Gastroesophageal sphincter (tissue), 4 donors: ENCODE measurements around the gene MTERF4. TPM values are rescaled to one million over a fixed set of nuclear protein-coding genes. Genes with fewer than 3 reads are reported as not detected.

Source experiments
- ATAC-seq: fragments of 150-250 bp; one replicate; pipeline ENCODE4 v1.9.1; 2016; ENCODE audit warnings: mild to moderate bottlenecking, moderate library complexity
- H3K27ac ChIP-seq, 4 donors: fragments of 200-600 bp; sonication (generic) in 3 of 4; 1 replicate in 3 of 4; 2 replicates in 1 of 4; pipeline ENCODE4 v1.5.1; 2016 to 2019
- H3K27me3 ChIP-seq: fragments of 200-600 bp; sonication (generic); one replicate; pipeline ENCODE4 v1.5.1; 2019
- H3K36me3 ChIP-seq, 2 donors: fragments of 200-600 bp; sonication (generic); one replicate each; pipeline ENCODE4 v1.5.1; 2019; ENCODE audit warnings: control low read depth in 1 of 2
- H3K4me1 ChIP-seq, 3 donors: fragments of 200-600 bp; sonication (generic); 1 replicate in 2 of 3; 2 replicates in 1 of 3; pipeline ENCODE4 v1.5.1; 2016 to 2019; ENCODE audit warnings: control low read depth in 2 of 3
- H3K4me3 ChIP-seq, 2 donors: fragments of 200-600 bp; sonication (generic); one replicate each; pipeline ENCODE4 v1.5.1; 2019; ENCODE audit warnings: mild to moderate bottlenecking in 1 of 2, moderate library complexity in 1 of 2
- H3K9me3 ChIP-seq, 3 donors: fragments of 200-600 bp; sonication (generic); one replicate each; pipeline ENCODE4 v1.5.1; 2017 to 2019; ENCODE audit warnings: control low read depth in 2 of 3
- CTCF ChIP-seq, 4 experiments: fragments of 200-600 bp in 2 of 4; fragments of 450-650 bp in 2 of 4; sonication (generic) in 1 of 4; IDR thresholded peaks; one replicate each; pipeline ENCODE4 v1.5.1; 2017 to 2019; ENCODE audit warnings: antibody characterized with exemption in 4 of 4, mild to moderate bottlenecking in 2 of 4, moderate library complexity in 2 of 4
- EP300 ChIP-seq: sonication (generic); formaldehyde crosslinking; IDR thresholded peaks from one replicate; pipeline ENCODE4 v1.6.1; 2017; ENCODE audit warnings: antibody characterized with exemption, mild to moderate bottlenecking
- POLR2A ChIP-seq, 2 donors: fragments of 450-650 bp; IDR thresholded peaks; one replicate each; pipeline ENCODE4 v1.6.1; 2017; ENCODE audit warnings: antibody characterized with exemption in 2 of 2, mild to moderate bottlenecking in 2 of 2, moderate library complexity in 1 of 2
- POLR2AphosphoS5 ChIP-seq: sonication (generic); formaldehyde crosslinking; IDR thresholded peaks from one replicate; pipeline ENCODE4 v1.6.1; 2017; ENCODE audit warnings: antibody characterized with exemption
- WGBS, 2 donors: methylation state at CpG; one replicate each; pipeline ENCODE4 v1.1.5; 2018; ENCODE audit warnings: low coverage in 1 of 2; 5-methylcytosine and 5-hydroxymethylcytosine counted together
- total RNA-seq, 4 donors: library from RNA; depleted of rRNA; stranded (reverse); fragments of >200 nt; gene quantifications; one replicate each; pipeline ENCODE4 v1.1.0, GENCODE V29; 2016

MTERF4 gene
- total RNA-seq, 4 donors from 2014 or later, result 27.1 to 33.0 (median 32.1) TPM

- Histone ChIP-seq H3K27me3 (peaks cover 33% of the 10 kb centered on the region), H3K9me3 (no peaks in the 10 kb centered on the region), H3K4me3 (no peak overlapping the region), H3K4me1 (no peaks in the 10 kb centered on the region), H3K27ac (no peak overlapping the region), H3K36me3 (peaks cover 0 to 84% of the 10 kb centered on the region in 2 donors)
- 20 to 93% methylated on average over 2 to 3 of the region's 9 CpGs for WGBS, 2 donors
- ATAC-seq, result no peak
- no peak for TF ChIP-seq EP300
- TF ChIP-seq CTCF (IDR thresholded peaks at IDR 0.05), result no peak
- no peak for TF ChIP-seq POLR2AphosphoS5
- TF ChIP-seq POLR2A (IDR thresholded peaks at IDR 0.05), result no peak
Measured at GRCh38 chr2:241072151-241072550, 29.9 kb downstream of the MTERF4 start.

- no peak overlapping the region for H3K27ac ChIP-seq
- TF ChIP-seq CTCF (IDR thresholded peaks at IDR 0.05), result no peak
- TF ChIP-seq EP300, result no peak
- no peak for TF ChIP-seq POLR2AphosphoS5
- no peak for TF ChIP-seq POLR2A (IDR thresholded peaks at IDR 0.05)
- H3K36me3 ChIP-seq, result peaks cover 0 to 87% of the 10 kb centered on the region in 2 donors
- no peaks in the 10 kb centered on the region for H3K9me3 ChIP-seq
- WGBS, 2 donors, result no CpG with 5 or more reads among the region's 25 CpGs
- no peaks in the 10 kb centered on the region for H3K4me1 ChIP-seq
- peaks cover 33% of the 10 kb centered on the region for H3K27me3 ChIP-seq
- ATAC-seq, result no peak
- no peak overlapping the region for H3K4me3 ChIP-seq
Measured at GRCh38 chr2:241071677-241072111, 30.4 kb downstream of the MTERF4 start.

GRCh38 chr2:241070811-241071676, 31.0 kb downstream of the MTERF4 start:
- 67% methylated on average over 3 of the region's 31 CpGs; no CpG with 5 or more reads in 1 of the 2 donors for WGBS, 2 donors
- peaks cover 0 to 93% of the 10 kb centered on the region in 2 donors for H3K36me3 ChIP-seq
- ATAC-seq, result no peak

GRCh38 chr2:241070361-241070760, 31.7 kb downstream of the MTERF4 start:
- no peak overlapping the region for H3K4me3 ChIP-seq
- 80 to 95% methylated on average over 2 to 7 of the region's 13 CpGs for WGBS, 2 donors
- TF ChIP-seq POLR2A (IDR thresholded peaks at IDR 0.05) (no peak), POLR2AphosphoS5 (no peak), EP300 (no peak), CTCF (IDR thresholded peaks at IDR 0.05) (no peak)
- H3K27ac ChIP-seq, result no peak overlapping the region
- no peaks in the 10 kb centered on the region for H3K9me3 ChIP-seq
- no peaks in the 10 kb centered on the region for H3K4me1 ChIP-seq
- no peak for ATAC-seq
- peaks cover 0 to 94% of the 10 kb centered on the region in 2 donors for H3K36me3 ChIP-seq
- peaks cover 36% of the 10 kb centered on the region for H3K27me3 ChIP-seq

More at GRCh38 chr2:241070811-241071676, 31.0 kb downstream of the MTERF4 start:
- Histone ChIP-seq H3K4me3 (no peak overlapping the region), H3K4me1 (no peaks in the 10 kb centered on the region), H3K9me3 (no peaks in the 10 kb centered on the region), H3K27ac (no peak overlapping the region), H3K27me3 (peaks cover 33% of the 10 kb centered on the region)
- TF ChIP-seq EP300, result no peak
- TF ChIP-seq CTCF (IDR thresholded peaks at IDR 0.05), result no peak
- no peak for TF ChIP-seq POLR2AphosphoS5
- TF ChIP-seq POLR2A (IDR thresholded peaks at IDR 0.05), result no peak

- Histone ChIP-seq H3K4me3 (no peak overlapping the region), H3K4me1 (no peaks in the 10 kb centered on the region), H3K27me3 (peaks cover 41% of the 10 kb centered on the region), H3K27ac (no peak overlapping the region), H3K9me3 (no peaks in the 10 kb centered on the region), H3K36me3 (peaks cover 0 to 92% of the 10 kb centered on the region in 2 donors)
- ATAC-seq, result no peak
- TF ChIP-seq POLR2A (IDR thresholded peaks at IDR 0.05) (no peak), EP300 (no peak), POLR2AphosphoS5 (no peak), CTCF (IDR thresholded peaks at IDR 0.05) (no peak)
- 88% methylated on average over 3 of the region's 26 CpGs; no CpG with 5 or more reads in 1 of the 2 donors for WGBS, 2 donors
Measured at GRCh38 chr2:241069821-241070281, 32.2 kb downstream of the MTERF4 start.
